Jurkat, Clone E6-1 (cell line): Measurements from ENCODE around the gene KCNMB2.
"Not testable (repeated sequence)": the region's sequence is repeated elsewhere in the genome, so short reads cannot be mapped to it uniquely, and the experiment has no call there.

ENCODE experiments used
- DNase-seq: peaks from one replicate; pipeline ENCODE4 v3.0.0-alpha.2; 2011; ENCODE audit warnings: low read depth, low spot score
- H3K4me3 ChIP-seq: 2 replicates; pipeline ENCODE4 v1.5.1; 2011; ENCODE audit warnings: mild to moderate bottlenecking, low read length, control low read depth, moderate library complexity

The KCNMB2 gene

DNA sequence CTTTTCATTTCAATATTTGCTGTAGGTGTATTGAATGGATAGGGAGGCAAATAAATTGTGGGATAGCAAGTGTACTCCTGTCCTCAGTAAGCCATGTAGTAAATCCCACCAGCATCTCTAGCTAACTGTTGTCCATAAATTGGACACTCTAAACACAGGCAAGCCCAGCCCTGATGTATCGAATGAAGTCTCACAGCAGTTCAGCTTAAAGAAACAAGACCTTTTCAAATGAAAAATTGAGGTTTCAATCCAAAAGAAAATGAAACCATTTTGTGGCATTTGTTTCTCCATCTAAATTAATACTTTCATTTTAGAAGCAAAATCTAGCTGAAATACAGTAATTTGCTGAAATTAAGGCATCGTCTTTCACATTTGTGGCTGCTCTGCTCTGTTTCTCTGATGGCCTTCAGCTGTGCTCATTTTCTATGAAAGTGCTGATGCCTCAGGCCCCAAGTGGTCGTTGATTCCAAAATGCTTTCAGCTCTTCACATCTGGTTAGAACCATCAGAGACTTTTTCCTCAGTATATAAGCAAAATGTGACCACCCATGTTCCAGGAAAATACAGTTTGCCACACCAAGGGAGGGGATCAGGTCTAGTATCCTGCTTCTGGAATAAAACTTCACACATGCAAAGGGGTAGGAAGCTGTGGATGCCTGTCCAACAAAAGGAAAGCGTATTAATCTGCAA is 290.3 kb downstream of the KCNMB2 start:
- no peak overlapping the region for H3K4me3 ChIP-seq
- DNase-seq = no peak

- DNase-seq = no peak
- no peak overlapping the region for H3K4me3 ChIP-seq
Observed at GRCh38 chr3:178827285-178827856, 291.1 kb downstream of the KCNMB2 start.

DNA sequence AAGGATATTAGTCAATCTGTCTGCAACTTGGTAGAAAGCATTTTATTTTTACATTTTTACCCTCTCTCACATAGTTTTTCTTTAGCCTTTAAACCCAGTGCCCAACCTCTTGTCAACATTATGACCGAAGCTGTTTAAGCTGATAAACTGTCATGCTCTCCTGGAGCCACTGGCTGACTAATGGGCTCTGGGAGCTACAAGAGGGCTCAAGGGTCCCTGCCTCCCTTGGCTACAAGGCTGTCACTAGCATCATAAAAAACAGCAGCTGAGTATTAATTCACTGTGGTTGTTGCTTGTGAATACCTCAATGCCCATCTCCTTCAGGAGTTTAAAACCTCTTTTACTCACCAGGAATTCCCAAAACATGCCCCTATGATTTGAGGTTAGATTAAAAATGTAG is 297.5 kb downstream of the KCNMB2 start:
- H3K4me3 ChIP-seq = no peak overlapping the region
- DNase-seq = no peak

DNA sequence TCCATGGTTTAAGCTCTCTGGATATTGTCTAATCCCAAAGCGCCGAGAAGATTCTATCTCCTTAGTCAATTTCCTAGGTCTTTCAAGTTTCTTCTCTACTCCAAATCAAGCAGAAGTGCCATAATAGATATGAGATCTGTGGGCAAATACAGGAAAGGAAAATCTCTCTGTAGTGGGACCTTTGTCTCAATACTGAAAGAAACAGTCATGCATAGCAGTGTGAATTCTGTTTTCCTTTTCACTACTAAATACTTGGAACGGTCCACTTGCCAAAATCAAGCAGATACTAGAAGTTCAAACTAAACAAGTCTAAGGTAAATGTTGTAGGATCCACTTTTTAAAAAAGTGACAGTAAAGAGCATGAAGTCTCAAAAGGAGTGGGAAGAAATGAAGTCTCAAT is 298.8 kb downstream of the KCNMB2 start:
- no peak for DNase-seq
- H3K4me3 ChIP-seq = no peak overlapping the region

DNA sequence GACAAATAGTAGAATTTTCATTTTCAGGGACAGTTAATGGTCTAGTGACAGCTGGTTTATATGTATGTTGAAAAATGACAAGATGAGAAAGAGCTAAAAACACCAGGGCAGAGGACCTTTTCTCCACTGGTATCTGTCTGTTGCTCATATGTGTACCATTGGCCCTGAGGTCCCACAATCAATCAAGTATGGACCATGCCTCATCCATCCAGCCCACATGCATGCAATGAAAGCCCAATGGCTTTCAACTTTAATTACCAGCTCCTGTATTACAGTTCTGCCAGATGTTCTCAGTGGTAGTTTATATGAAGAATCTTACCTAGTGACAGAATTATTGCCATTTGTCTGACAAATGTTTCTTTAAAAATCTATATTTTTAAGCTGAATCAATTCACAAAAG is 301.3 kb downstream of the KCNMB2 start:
- DNase-seq = no peak
- no peak overlapping the region for H3K4me3 ChIP-seq

GRCh38 chr3:178840586-178840985 is 304.4 kb downstream of the KCNMB2 start:
- DNase-seq = no peak

GRCh38 chr3:178841011-178841410 is 304.8 kb downstream of the KCNMB2 start:
- no peak overlapping the region for H3K4me3 ChIP-seq
- DNase-seq = no peak

More at GRCh38 chr3:178840586-178840985, 304.4 kb downstream of the KCNMB2 start:
- no peak overlapping the region for H3K4me3 ChIP-seq

- no peak overlapping the region for H3K4me3 ChIP-seq
- no peak for DNase-seq
Observed at GRCh38 chr3:178844916-178845315, 308.7 kb downstream of the KCNMB2 start.

DNA sequence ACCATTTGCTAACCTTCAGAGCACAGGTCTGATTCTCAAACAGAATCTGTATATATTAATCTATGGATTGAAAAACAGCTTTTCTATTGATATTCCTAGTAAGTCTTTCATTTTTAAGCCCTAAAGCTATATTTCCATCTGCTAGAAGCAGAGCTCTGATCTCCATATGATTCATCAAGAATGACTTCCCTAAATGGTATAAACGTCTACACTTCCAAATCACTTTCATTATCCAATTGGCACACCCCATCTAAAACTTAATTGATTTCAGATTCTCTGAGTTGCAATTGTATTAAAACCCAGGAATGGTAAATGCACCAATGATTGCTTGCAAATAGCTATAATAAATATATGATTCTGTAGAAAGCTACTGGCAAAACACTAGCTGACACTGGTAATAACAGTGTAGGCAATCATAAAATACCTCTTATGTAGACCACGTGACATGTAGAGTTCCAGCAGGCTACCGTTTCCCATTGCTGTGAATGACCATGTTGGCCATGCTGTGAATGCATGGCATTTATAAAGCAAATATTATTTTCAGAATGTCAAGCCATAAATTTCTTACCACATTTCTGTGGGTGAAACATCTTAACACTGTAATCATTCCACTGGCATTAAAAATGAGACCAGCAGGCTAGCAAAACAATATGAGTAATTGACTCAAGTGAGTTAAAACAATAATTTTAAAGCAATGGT is 309.3 kb downstream of the KCNMB2 start:
- no peak for DNase-seq
- H3K4me3 ChIP-seq = no peak overlapping the region

- DNase-seq = no peak
Observed at GRCh38 chr3:178847190-178847589, 311.0 kb downstream of the KCNMB2 start.

DNA sequence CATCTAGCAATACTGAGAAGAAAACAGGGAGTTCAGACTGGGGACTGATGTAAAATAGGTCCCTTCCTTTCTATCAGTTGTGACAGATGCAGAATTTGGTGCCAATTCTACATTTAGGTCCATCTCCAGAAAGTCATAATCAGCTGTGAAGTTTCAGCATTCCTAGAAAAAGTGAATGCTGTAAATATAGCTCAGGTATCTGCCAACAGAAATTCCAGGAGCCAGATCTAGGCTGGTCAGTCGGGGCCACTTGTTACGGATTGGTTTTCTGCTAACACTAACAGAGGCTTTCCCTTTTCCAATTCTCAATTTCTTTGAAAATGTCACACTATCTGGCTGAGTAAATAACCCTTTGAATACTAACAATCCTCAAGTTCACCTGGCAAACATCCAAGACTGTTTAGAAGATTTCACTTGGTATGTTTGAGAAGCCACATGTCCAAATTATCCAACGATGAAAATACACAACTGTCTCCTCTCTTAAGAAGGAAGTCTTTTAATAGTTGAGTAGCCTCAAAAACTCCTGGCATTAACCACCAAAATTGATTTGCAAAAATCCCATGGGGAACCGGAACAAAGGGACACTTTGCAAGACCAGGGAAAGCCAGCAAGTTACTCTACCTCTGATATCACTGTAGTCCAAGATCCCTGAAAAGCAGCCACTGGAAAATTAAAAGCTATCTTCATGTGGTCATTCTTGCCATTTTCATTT is 313.1 kb downstream of the KCNMB2 start:
- DNase-seq = no peak
- no peak overlapping the region for H3K4me3 ChIP-seq

More at GRCh38 chr3:178847190-178847589, 311.0 kb downstream of the KCNMB2 start:
- no peak overlapping the region for H3K4me3 ChIP-seq

GRCh38 chr3:178850450-178851190 is 314.4 kb downstream of the KCNMB2 start:
- H3K4me3 ChIP-seq = no peak overlapping the region
- DNase-seq = no peak

DNA sequence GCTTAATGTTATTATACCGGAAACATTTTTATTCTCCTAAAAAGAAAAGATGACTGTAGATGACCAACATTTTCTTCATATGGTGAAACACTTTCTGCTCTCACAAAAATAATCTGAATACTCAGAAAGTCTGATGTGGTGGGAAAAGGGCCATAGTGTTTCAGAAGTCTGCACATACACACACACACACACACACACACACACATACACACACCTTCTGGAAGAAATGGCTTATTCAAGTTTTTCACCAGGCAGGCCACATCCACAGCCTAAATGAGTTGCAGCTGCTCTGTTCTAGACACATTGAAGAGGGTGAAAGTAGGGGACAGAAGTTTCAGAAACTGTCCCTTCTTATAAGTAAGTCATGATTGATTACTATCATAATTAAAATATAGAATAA is 315.3 kb downstream of the KCNMB2 start:
- no peak overlapping the region for H3K4me3 ChIP-seq
- no peak for DNase-seq

- H3K4me3 ChIP-seq = no peak overlapping the region
- no peak for DNase-seq
Observed at GRCh38 chr3:178856804-178857203, 320.6 kb downstream of the KCNMB2 start.

DNA sequence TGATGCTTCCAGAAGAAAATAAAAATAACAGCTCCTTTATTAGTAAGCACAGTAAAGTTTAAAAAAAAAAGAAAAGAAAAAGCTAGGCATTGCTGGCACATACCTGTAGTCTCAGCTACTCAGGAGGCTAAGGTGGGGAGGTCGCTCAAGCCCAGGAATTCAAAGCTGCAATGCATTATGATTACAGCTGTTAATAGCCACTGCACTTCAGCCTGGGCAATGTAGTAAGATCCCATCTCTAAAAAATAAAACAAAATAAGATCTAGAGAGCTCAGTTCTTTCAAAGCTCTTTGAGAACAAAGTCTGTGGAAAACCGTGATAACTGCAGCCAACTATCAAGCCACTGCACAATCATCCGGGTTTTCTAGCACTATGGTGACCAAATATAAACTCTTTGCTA is 323.1 kb downstream of the KCNMB2 start:
- no peak overlapping the region for H3K4me3 ChIP-seq
- no peak for DNase-seq

DNA sequence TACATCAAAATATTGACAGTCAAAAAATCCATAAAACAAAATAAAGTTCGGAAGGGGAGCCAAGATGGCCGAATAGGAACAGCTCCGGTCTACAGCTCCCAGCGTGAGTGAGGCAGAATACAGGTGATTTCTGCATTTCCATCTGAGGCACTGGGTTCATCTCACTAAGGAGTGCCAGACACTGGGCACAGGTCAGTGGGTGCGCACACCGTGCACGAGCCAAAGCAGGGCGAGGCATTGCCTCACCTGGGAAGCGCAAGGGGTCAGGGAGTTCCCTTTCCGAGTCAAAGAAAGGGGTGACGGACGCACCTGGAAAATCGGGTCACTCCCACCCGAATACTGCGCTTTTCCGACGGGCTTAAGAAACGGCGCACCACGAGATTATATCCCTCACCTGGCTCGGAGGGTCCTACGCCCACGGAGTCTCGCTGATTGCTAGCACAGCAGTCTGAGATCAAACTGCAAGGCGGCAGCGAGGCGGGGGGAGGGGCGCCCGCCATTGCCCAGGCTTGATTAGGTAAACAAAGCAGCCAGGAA is 323.7 kb downstream of the KCNMB2 start:
- not testable (repeated sequence) for H3K4me3 ChIP-seq, DNase-seq

- H3K4me3 ChIP-seq = no peak overlapping the region
- DNase-seq = no peak
Observed at GRCh38 chr3:178868681-178869080, 332.4 kb downstream of the KCNMB2 start.

DNA sequence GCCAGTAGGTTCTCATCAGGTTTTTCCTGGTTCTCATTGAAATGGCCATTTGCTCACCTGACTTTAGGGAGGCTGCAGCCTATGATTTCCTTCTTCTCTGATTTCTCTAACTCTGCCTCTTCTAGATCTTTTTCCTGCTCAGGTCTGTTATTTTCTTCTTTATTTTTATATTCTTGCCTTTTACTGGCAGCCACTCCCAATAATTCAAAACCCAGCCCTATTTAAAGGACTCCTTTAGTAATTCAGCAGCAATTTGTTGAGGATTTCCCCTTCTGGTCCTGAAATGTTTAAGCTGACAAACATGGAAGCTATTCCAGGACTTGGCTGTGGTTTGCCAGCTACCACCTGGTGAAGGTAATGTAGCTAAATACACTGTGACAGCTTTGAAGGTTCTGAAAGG is 333.8 kb downstream of the KCNMB2 start:
- H3K4me3 ChIP-seq = no peak overlapping the region
- DNase-seq = no peak

- no peak for DNase-seq
- no peak overlapping the region for H3K4me3 ChIP-seq
Observed at GRCh38 chr3:178875157-178875556, 338.9 kb downstream of the KCNMB2 start.
